GM18520 (cell line): Measurements from ENCODE around the gene ICAM1.
"Not testable (repeated sequence)": the region's sequence is repeated elsewhere in the genome, so short reads cannot be mapped to it uniquely, and the experiment has no call there.

Experiments used
- ATAC-seq: cut with Tn5 transposase; IDR thresholded peaks from one replicate; pipeline ENCODE4 v1.9.1; 2021; ENCODE audit not compliant: unreplicated experiment

ICAM1 gene

GRCh38 chr19:10274589-10274988 is 3.7 kb downstream of the ICAM1 start:
- no peak for ATAC-seq

- no peak for ATAC-seq
These were observed 7.1 kb downstream of the ICAM1 start for GRCh38 chr19:10277795-10278589.

GRCh38 chr19:10278935-10279334 is 8.0 kb downstream of the ICAM1 start:
- no peak for ATAC-seq

- ATAC-seq: no peak
These were observed 9.0 kb downstream of the ICAM1 start for GRCh38 chr19:10279737-10280442.

GRCh38 chr19:10282043-10282442 is 11.1 kb downstream of the ICAM1 start:
- ATAC-seq: not testable (repeated sequence)

- ATAC-seq: no peak
These were observed 12.6 kb downstream of the ICAM1 start for GRCh38 chr19:10283301-10284064.

- ATAC-seq: no peak
These were observed 13.4 kb downstream of the ICAM1 start for GRCh38 chr19:10284065-10284959.

- no peak for ATAC-seq
These were observed 14.0 kb downstream of the ICAM1 start for GRCh38 chr19:10284960-10285278.

GRCh38 chr19:10285393-10285792 is 14.5 kb downstream of the ICAM1 start:
- no peak for ATAC-seq

- ATAC-seq: no peak
These were observed 16.1 kb downstream of the ICAM1 start, which contains the start of gene ICAM4 for GRCh38 chr19:10286803-10287737. TSS of gene ICAM4 (plus strand) at chr19:10286955. CDS start at chr19:10287013, 58 bp downstream.

- no peak for ATAC-seq
These were observed 17.8 kb downstream of the ICAM1 start for GRCh38 chr19:10288662-10289166.

GRCh38 chr19:10289167-10289835 is 18.4 kb downstream of the ICAM1 start:
- ATAC-seq: no peak

- ATAC-seq: no peak
These were observed 19.0 kb downstream of the ICAM1 start, which contains the start of gene ICAM5 for GRCh38 chr19:10289836-10290356. TSS of gene ICAM5 (plus strand) at chr19:10289952. CDS start at chr19:10290044, 92 bp downstream.

GRCh38 chr19:10290357-10290875 is 19.5 kb downstream of the ICAM1 start:
- ATAC-seq: no peak

- no peak for ATAC-seq
These were observed 20.1 kb downstream of the ICAM1 start for GRCh38 chr19:10290876-10291553.

GRCh38 chr19:10291554-10292205 is 20.8 kb downstream of the ICAM1 start:
- ATAC-seq: no peak

GRCh38 chr19:10292206-10292788 is 21.4 kb downstream of the ICAM1 start:
- ATAC-seq: no peak
